ENCODE results near the gene CNIH4. TPM values are rescaled to one million over a fixed set of nuclear protein-coding genes. Genes with fewer than 3 reads are reported as not detected.

The CNIH4 gene
- total and polyA plus RNA-seq, 2 of the 4 experiments (the other 2 are of a cell fraction), result 29.7 to 73.1 TPM

GRCh38 chr1:224404916-224405603, 48.4 kb downstream of the CNIH4 start:
- Histone ChIP-seq H4K20me1 (ENCODE audit: insufficient read depth, low read length) (peaks cover 15% of the 10 kb centered on the region), H3K4me3 (ENCODE audit: insufficient read depth, low read depth, low read length) (no peak overlapping the region), H2BK5ac (ENCODE audit: low read depth, low read length, poor library complexity, severe bottlenecking) (no peak overlapping the region), H3K4me2 (ENCODE audit: low read depth, low read length) (no peak overlapping the region), H2AK5ac (ENCODE audit: low read depth, low read length) (no peak overlapping the region), H4K91ac (ENCODE audit: insufficient read depth, low read depth, low read length) (no peak overlapping the region), H3K9me3 (ENCODE audit: control insufficient read depth, insufficient read depth, low read length) (no peaks in the 10 kb centered on the region), H2BK120ac (ENCODE audit: low read depth, low read length) (no peak overlapping the region), H2AK9ac (replicated peaks; ENCODE audit: low read depth, low read length, poor library complexity) (no peak overlapping the region), H3K9me1 (ENCODE audit: insufficient read depth, low read length) (no peaks in the 10 kb centered on the region), H4K8ac (ENCODE audit: low read depth in 2 of 2, low read length in 2 of 2) (no peak overlapping the region), H3K23ac (ENCODE audit: low read depth, low read length) (no peak overlapping the region), H2BK15ac (ENCODE audit: low read depth, low read length) (no peak overlapping the region), H2AFZ (replicated peaks; ENCODE audit: low read length, poor library complexity) (no peak overlapping the region), H3K18ac (ENCODE audit: low read depth, low read length) (no peak overlapping the region), H2BK20ac (ENCODE audit: low read depth, low read length) (no peak overlapping the region), H3K4ac (ENCODE audit: low read depth, low read length) (no peak overlapping the region), H3K14ac (replicated peaks; ENCODE audit: low read depth, low read length) (no peak overlapping the region), H4K5ac (ENCODE audit: low read depth, low read length) (no peak overlapping the region), H3K27ac (ENCODE audit: insufficient read depth, low read length) (no peak overlapping the region), H3K56ac (ENCODE audit: extremely low read depth, insufficient read depth, low read length) (no peak overlapping the region), H3K36me3 (ENCODE audit: control insufficient read depth, insufficient read depth, low read length) (peaks cover 47% of the 10 kb centered on the region), H3K4me1 (ENCODE audit: control insufficient read depth, insufficient read depth, low read length) (peaks cover 5% of the 10 kb centered on the region; the same call in 1 of the 2 replicates), H3K27me3 (ENCODE audit: control insufficient read depth, insufficient read depth, low read length) (no peaks in the 10 kb centered on the region), H3K79me1 (ENCODE audit: low read depth in 1 of 2, low read length in 2 of 2) (peaks cover 17 to 26% of the 10 kb centered on the region in 2 experiments), H3K9ac (ENCODE audit: low read depth, low read length) (no peak overlapping the region)
- no TSS peak for BruUV-seq (replicated peaks)
- TF ChIP-seq USF2 (IDR thresholded peaks at IDR 0.05; ENCODE audit: low read depth, low read length), result no peak
- POLR2A ChIA-PET (ENCODE audit: unreplicated experiment), result no interaction called here
- WGBS, 2 experiments (ENCODE audit: extremely low coverage in 2 of 2, insufficient read length in 1 of 2), result no CpG with 5 or more reads among the region's 3 CpGs
- no peak for ATAC-seq (ENCODE audit: low read depth)
- in situ Hi-C loops (cut with MboI; ENCODE audit: low sequenced_read_pairs) (no loop called here), dilution Hi-C loops (cut with HindIII; ENCODE audit: low sequenced_read_pairs, unreplicated experiment) (no loop called here), intact Hi-C loops (cut with micrococcal nuclease) (no loop called here)
- no peak for DNase-seq
- CTCF ChIA-PET, result interaction anchor here (1.0 to 1.4 kb wide), 2 partner anchors 10 to 16 kb away, joined by 3 to 5 read pairs; no protein-coding TSS in a partner anchor
